GM18498 (cell line): ENCODE results near the gene LUC7L2.
"Not testable (repeated sequence)": the region's sequence is repeated elsewhere in the genome, so short reads cannot be mapped to it uniquely, and the experiment has no call there.

Source experiments
- ATAC-seq: cut with Tn5 transposase; IDR thresholded peaks from one replicate; pipeline ENCODE4 v1.9.1; 2021; ENCODE audit warnings: mild to moderate bottlenecking, moderate library complexity; ENCODE audit not compliant: unreplicated experiment

Gene LUC7L2

GRCh38 chr7:139441961-139442360 lies 82.3 kb downstream of the LUC7L2 start:
- ATAC-seq: no peak

- no peak for ATAC-seq
Observed at GRCh38 chr7:139446051-139446890, 86.6 kb downstream of the LUC7L2 start.

- no peak for ATAC-seq
Observed at GRCh38 chr7:139450851-139451250, 91.2 kb downstream of the LUC7L2 start.

GRCh38 chr7:139451638-139452037 lies 91.9 kb downstream of the LUC7L2 start:
- no peak for ATAC-seq

DNA sequence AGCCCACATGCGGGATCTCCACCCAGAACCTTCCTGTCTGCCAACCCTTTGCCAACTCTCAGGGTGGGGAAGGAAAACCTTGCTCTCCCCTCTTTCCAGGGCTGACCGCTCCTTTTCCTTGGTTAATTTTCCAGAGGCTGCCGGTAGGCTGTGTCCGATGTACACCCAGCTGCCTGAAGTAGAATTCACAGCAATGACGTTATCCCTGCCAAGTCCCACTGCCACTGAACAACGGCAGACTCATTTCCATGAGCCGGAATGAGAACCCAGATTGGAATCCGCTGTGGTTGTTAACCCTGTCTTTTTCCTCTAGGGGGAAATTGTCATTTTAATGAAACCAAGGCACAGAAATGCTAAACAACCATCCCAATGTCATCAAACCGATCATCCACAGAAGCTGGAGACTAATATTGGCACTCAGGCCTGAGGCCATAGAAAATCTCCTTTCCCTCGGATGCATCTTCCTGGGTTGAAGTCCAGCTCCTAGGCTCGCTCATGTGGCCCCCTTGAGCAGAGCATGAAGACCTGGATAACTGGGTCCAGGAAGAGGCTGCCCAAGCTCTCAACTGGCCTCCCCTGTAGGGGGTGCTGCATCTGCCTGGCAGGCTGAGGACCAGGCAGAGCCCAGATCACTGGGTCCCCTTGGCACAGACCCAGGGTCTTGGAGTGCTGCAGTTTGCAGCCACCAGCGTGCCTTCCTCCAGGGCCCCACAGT lies 93.4 kb downstream of the LUC7L2 start:
- ATAC-seq: no peak

GRCh38 chr7:139453673-139454321 lies 94.1 kb downstream of the LUC7L2 start:
- ATAC-seq: no peak

DNA sequence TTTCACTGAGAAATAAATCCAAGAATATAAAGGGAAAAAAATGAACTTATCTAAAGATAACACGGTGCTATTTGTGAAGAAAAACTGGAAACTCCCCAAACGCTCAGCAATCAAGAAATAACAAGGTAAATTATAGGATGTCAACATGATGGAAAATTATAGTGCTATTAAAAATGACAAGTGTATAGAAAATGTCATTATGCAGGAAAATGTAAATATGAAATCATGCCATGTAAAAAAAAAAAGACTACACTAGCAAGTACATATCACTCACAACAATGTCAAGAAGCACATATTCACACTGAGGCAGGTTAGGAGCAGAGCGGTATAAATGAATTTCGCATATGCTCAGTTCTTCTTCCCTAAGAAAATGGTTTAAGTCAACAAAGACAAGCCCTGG lies 96.1 kb downstream of the LUC7L2 start:
- no peak for ATAC-seq

GRCh38 chr7:139456511-139456910 lies 96.8 kb downstream of the LUC7L2 start:
- no peak for ATAC-seq

GRCh38 chr7:139457153-139457946 lies 97.7 kb downstream of the LUC7L2 start:
- no peak for ATAC-seq

DNA sequence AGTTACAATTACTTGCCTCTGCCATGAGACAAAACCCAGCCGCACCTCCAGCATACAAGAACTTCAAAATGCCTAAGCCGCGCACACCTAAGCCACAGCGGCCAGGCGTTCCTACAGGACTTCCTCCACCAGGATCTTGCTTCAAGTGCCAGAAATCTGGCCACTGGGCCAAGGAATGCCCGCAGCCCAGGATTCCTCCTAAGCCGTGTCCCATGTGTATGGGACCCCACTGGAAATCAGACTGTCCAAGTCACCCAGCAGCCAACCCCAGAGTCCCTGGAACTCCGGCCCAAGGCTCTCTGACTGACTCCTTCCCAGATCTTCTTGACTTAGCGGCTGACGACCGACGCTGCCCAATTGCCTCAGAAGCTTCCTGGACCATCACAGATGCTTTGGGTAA lies 103.7 kb downstream of the LUC7L2 start:
- ATAC-seq: not testable (repeated sequence)

GRCh38 chr7:139464511-139464910 lies 104.8 kb downstream of the LUC7L2 start:
- not testable (repeated sequence) for ATAC-seq

DNA sequence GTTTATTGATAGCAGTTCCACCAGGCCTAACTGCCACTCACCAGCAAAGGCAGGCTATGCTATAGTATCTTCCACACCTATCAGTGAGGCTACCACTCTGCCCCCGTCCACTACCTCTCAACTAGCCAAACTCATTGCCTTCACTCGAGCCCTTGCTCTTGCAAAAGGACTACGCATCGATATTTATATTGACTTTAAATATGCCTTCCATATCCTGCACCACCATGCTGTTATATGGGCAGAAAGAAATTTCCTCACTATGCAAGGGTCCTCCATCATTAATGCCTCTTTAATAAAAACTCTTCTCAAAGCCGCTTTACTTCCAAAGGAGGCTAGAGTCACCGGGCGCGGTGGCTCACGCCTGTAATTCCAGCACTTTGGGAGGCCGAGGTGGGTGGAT lies 105.4 kb downstream of the LUC7L2 start:
- ATAC-seq: not testable (repeated sequence)

DNA sequence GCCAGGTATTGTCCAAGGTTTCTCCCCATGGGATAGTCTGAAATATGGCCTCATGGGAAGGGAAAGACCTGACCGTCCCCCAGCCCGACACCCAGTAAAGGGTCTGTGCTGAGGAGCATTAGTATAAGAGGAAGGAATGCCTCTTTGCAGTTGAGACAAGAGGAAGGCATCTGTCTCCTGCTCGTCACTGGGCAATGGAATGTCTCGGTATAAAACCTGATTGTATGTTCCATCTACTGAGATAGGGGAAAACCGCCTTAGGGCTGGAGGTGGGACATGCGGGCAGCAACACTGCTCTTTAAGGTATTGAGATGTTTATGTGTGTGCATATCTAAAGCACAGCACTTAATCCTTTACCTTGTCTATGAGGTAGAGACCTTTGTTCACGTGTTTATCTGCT lies 108.0 kb downstream of the LUC7L2 start:
- not testable (repeated sequence) for ATAC-seq

GRCh38 chr7:139468281-139468680 lies 108.6 kb downstream of the LUC7L2 start:
- ATAC-seq: not testable (repeated sequence)

DNA sequence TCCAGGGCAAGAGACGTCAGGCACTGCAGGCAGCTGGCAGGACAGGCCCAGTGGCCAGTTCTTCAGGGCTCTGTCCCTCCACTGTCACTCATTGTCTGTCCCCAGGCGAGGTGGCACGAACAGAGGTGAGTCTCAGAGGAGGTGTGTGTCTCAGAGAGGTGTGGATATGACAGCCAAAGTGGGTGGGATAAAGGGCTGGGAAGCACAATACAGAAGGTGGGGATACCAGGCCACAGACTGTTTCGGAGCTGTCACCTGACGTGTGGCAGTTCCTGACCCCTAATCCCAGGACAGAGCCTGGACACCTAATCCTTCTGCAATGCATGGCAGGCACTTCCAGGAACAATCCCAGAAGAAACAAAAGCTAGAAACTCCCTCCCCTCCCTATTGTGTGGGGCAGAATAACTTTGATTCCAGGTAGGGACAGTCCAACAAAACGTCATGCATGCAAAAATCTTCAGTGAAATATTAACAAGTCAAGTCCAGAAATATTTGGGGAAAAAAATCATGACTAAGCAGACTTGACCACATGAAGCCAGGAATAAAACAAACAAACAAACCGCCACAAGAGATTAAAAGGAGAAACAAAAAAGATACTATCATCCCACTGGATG lies 112.2 kb downstream of the LUC7L2 start:
- no peak for ATAC-seq
